MM.1S (cell line): ENCODE results near the gene PLXNA2.

Source experiments
- DNase-seq: peaks from one replicate; pipeline ENCODE4 v3.0.0-alpha.2; 2015
- H2AFZ ChIP-seq: fragments of 300-600 bp; sonication (generic); 2 replicates; pipeline ENCODE4 v1.6.0; 2016; ENCODE audit warnings: antibody characterized with exemption, low read length
- H3F3A ChIP-seq: fragments of 300-600 bp; sonication (generic); 2 replicates; pipeline ENCODE4 v1.6.1; 2016; ENCODE audit warnings: mild to moderate bottlenecking, antibody characterized with exemption, low read length, moderate library complexity, mixed read lengths; ENCODE audit not compliant: insufficient read depth
- H3K27ac ChIP-seq: fragments of 300-600 bp; sonication (generic); 2 replicates; pipeline ENCODE4 v1.5.1; 2016; ENCODE audit warnings: mild to moderate bottlenecking, low read length
- H3K27me3 ChIP-seq: fragments of 300-600 bp; sonication (generic); replicated peaks from 2 replicates; pipeline ENCODE4 v1.6.0; 2016; ENCODE audit warnings: low read length; ENCODE audit not compliant: insufficient read depth
- H3K36me3 ChIP-seq: fragments of 300-600 bp; sonication (generic); replicated peaks from 2 replicates; pipeline ENCODE4 v1.6.1; 2016; ENCODE audit warnings: mild to moderate bottlenecking, low read length, mixed read lengths; ENCODE audit not compliant: insufficient read depth
- H3K4me1 ChIP-seq: fragments of 300-600 bp; sonication (generic); 2 replicates; pipeline ENCODE4 v1.6.1; 2016; ENCODE audit warnings: low read length, mixed read lengths
- H3K4me2 ChIP-seq: fragments of 300-600 bp; sonication (generic); 2 replicates; pipeline ENCODE4 v1.6.0; 2016; ENCODE audit warnings: low read depth, low read length
- H3K4me3 ChIP-seq: fragments of 300-600 bp; sonication (generic); 2 replicates; pipeline ENCODE4 v1.5.1; 2016; ENCODE audit warnings: low read length, mixed read lengths
- H3K79me2 ChIP-seq: fragments of 300-600 bp; sonication (generic); 2 replicates; pipeline ENCODE4 v1.6.1; 2016; ENCODE audit warnings: mixed run types, low read length, mixed read lengths
- H3K9ac ChIP-seq: fragments of 300-600 bp; sonication (generic); 2 replicates; pipeline ENCODE4 v1.6.1; 2016; ENCODE audit warnings: low read length, mixed read lengths
- H3K9me2 ChIP-seq: fragments of 300-600 bp; sonication (generic); replicated peaks from 2 replicates; pipeline ENCODE4 v1.6.1; 2016; ENCODE audit warnings: mild to moderate bottlenecking, low read length, mixed read lengths; ENCODE audit not compliant: insufficient read depth
- H3K9me3 ChIP-seq: fragments of 300-600 bp; sonication (generic); replicated peaks from 2 replicates; pipeline ENCODE4 v1.6.1; 2016; ENCODE audit warnings: mild to moderate bottlenecking, low read length, mixed read lengths; ENCODE audit not compliant: insufficient read depth
- H4K20me1 ChIP-seq: fragments of 300-600 bp; sonication (generic); 2 replicates; pipeline ENCODE4 v1.6.1; 2016; ENCODE audit warnings: mild to moderate bottlenecking, low read length, moderate library complexity, mixed read lengths; ENCODE audit not compliant: insufficient read depth
- CTCF ChIP-seq: fragments of 300-600 bp; sonication (generic); IDR thresholded peaks from 2 replicates; pipeline ENCODE4 v1.5.1; 2016; ENCODE audit warnings: antibody characterized with exemption, low read length, mixed read lengths
- EZH2 ChIP-seq: fragments of 300-600 bp; sonication (generic); optimal IDR thresholded peaks from 2 replicates; pipeline ENCODE3; 2017; ENCODE audit warnings: low read depth, mild to moderate bottlenecking, antibody characterized with exemption, low read length, mixed read lengths
- EZH2phosphoT487 ChIP-seq: fragments of 300-600 bp; sonication (generic); IDR thresholded peaks from 2 replicates; pipeline ENCODE4 v1.6.1; 2018; ENCODE audit warnings: antibody characterized with exemption, low read length

Gene PLXNA2

GRCh38 chr1:208182880-208183645 is 61.1 kb downstream of the PLXNA2 start:
- H3K27me3 ChIP-seq = no peaks in the 10 kb centered on the region
- no peak overlapping the region for H3K9ac ChIP-seq
- no peak overlapping the region for H3K4me3 ChIP-seq
- no peaks in the 10 kb centered on the region for H3K9me2 ChIP-seq
- H3K4me2 ChIP-seq = no peak overlapping the region
- H2AFZ ChIP-seq = no peak overlapping the region
- TF ChIP-seq EZH2phosphoT487 (no peak), CTCF (no peak), EZH2 (no peak)
- no peaks in the 10 kb centered on the region for H3K36me3 ChIP-seq
- peaks cover 26% of the 10 kb centered on the region for H3F3A ChIP-seq
- no peaks in the 10 kb centered on the region for H3K79me2 ChIP-seq
- no peaks in the 10 kb centered on the region for H4K20me1 ChIP-seq
- no peaks in the 10 kb centered on the region for H3K9me3 ChIP-seq
- H3K4me1 ChIP-seq = peaks cover 31% of the 10 kb centered on the region
- no peak for DNase-seq
- no peak overlapping the region for H3K27ac ChIP-seq

- no peak for TF ChIP-seq CTCF
- no peak for TF ChIP-seq EZH2
- no peak for TF ChIP-seq EZH2phosphoT487
- no peaks in the 10 kb centered on the region for H3K36me3 ChIP-seq
- DNase-seq = no peak
- no peak overlapping the region for H3K9ac ChIP-seq
- no peak overlapping the region for H3K27ac ChIP-seq
- H3K4me2 ChIP-seq = no peak overlapping the region
- no peak overlapping the region for H2AFZ ChIP-seq
- no peaks in the 10 kb centered on the region for H3K9me3 ChIP-seq
- H4K20me1 ChIP-seq = no peaks in the 10 kb centered on the region
- no peaks in the 10 kb centered on the region for H3K79me2 ChIP-seq
- H3K27me3 ChIP-seq = no peaks in the 10 kb centered on the region
- H3K4me1 ChIP-seq = peaks cover 23% of the 10 kb centered on the region
- peaks cover 14% of the 10 kb centered on the region for H3F3A ChIP-seq
- H3K4me3 ChIP-seq = no peak overlapping the region
- no peaks in the 10 kb centered on the region for H3K9me2 ChIP-seq
Measured at GRCh38 chr1:208181364-208181763, 62.8 kb downstream of the PLXNA2 start.

- no peak for DNase-seq
- Histone ChIP-seq H3K4me3 (no peak overlapping the region), H3K27me3 (no peaks in the 10 kb centered on the region), H3K79me2 (no peaks in the 10 kb centered on the region), H3F3A (peaks cover 7% of the 10 kb centered on the region), H3K9ac (no peak overlapping the region), H4K20me1 (no peaks in the 10 kb centered on the region), H3K9me3 (no peaks in the 10 kb centered on the region), H3K36me3 (no peaks in the 10 kb centered on the region), H3K4me2 (no peak overlapping the region), H3K4me1 (peaks cover 14% of the 10 kb centered on the region), H2AFZ (no peak overlapping the region), H3K27ac (no peak overlapping the region), H3K9me2 (no peaks in the 10 kb centered on the region)
- TF ChIP-seq EZH2phosphoT487 (no peak), EZH2 (no peak), CTCF (no peak)
Measured at GRCh38 chr1:208180421-208180820, 63.8 kb downstream of the PLXNA2 start.
